Osteoblast (primary cell): ENCODE measurements around the gene MBD5. TPM values are rescaled to one million over a fixed set of nuclear protein-coding genes. Genes with fewer than 3 reads are reported as not detected.

Experiments used
- DNase-seq: peaks from one replicate; pipeline ENCODE4 v3.0.0; 2011; ENCODE audit warnings: low spot score, mixed read lengths; ENCODE audit not compliant: insufficient read length; ENCODE audit errors: missing footprints
- H2AFZ ChIP-seq: 2 replicates; pipeline ENCODE4 v1.6.0; 2011; ENCODE audit warnings: mild to moderate bottlenecking, low read length
- H3K27ac ChIP-seq: 2 replicates; pipeline ENCODE4 v1.5.1; 2011; ENCODE audit warnings: mild to moderate bottlenecking, low read depth, low read length, moderate library complexity
- H3K27me3 ChIP-seq: 2 replicates; pipeline ENCODE4 v1.6.0; 2012; ENCODE audit warnings: mild to moderate bottlenecking, control low read depth, inconsistent platforms, low read length, moderate library complexity; ENCODE audit not compliant: insufficient read depth
- H3K36me3 ChIP-seq: 2 replicates; pipeline ENCODE4 v1.5.1; 2011; ENCODE audit warnings: mild to moderate bottlenecking, low read length, control low read depth, moderate library complexity; ENCODE audit not compliant: insufficient read depth
- H3K4me1 ChIP-seq: 2 replicates; pipeline ENCODE4 v1.5.1; 2011; ENCODE audit warnings: mild to moderate bottlenecking, low read length, control low read depth, moderate library complexity; ENCODE audit not compliant: insufficient read depth
- H3K4me2 ChIP-seq: 2 replicates; pipeline ENCODE4 v1.6.0; 2011; ENCODE audit warnings: mild to moderate bottlenecking, low read length; ENCODE audit not compliant: insufficient read depth
- H3K4me3 ChIP-seq: fragments of 200-600 bp; sonication (generic); 3 replicates; pipeline ENCODE4 v1.5.1; 2012; ENCODE audit warnings: mild to moderate bottlenecking, low read length, inconsistent platforms; ENCODE audit not compliant: insufficient read depth
- H3K79me2 ChIP-seq: 2 replicates; pipeline ENCODE4 v1.6.0; 2012; ENCODE audit warnings: mild to moderate bottlenecking, low read length, control low read depth, inconsistent platforms; ENCODE audit not compliant: insufficient read depth
- H3K9me3 ChIP-seq: 2 replicates; pipeline ENCODE4 v1.5.1; 2011; ENCODE audit warnings: low read depth, low read length, control low read depth
- H4K20me1 ChIP-seq: 2 replicates; pipeline ENCODE4 v1.6.0; 2012; ENCODE audit warnings: mild to moderate bottlenecking, low read length, control low read depth; ENCODE audit not compliant: insufficient read depth
- CTCF ChIP-seq: IDR thresholded peaks from 2 replicates; pipeline ENCODE4 v1.5.1; 2011; ENCODE audit warnings: mild to moderate bottlenecking, low read depth, low read length, moderate library complexity; ENCODE audit errors: extremely low read depth
- total RNA-seq: library from RNA; depleted of rRNA; stranded (reverse); fragments of >200 nt; gene quantifications from 2 replicates; pipeline ENCODE4 v1.2.3, GENCODE V29; 2012

Gene MBD5
- total RNA-seq, 1 donor = 22.4 TPM

- H4K20me1 ChIP-seq = no peaks in the 10 kb centered on the region
- H3K27ac ChIP-seq = no peak overlapping the region
- no peak overlapping the region for H3K4me2 ChIP-seq
- no peaks in the 10 kb centered on the region for H3K4me1 ChIP-seq
- DNase-seq = no peak
- TF ChIP-seq CTCF = no peak
- no peaks in the 10 kb centered on the region for H3K79me2 ChIP-seq
- H3K9me3 ChIP-seq = peaks cover 5% of the 10 kb centered on the region
- no peaks in the 10 kb centered on the region for H3K27me3 ChIP-seq
- H2AFZ ChIP-seq = no peak overlapping the region
- H3K36me3 ChIP-seq = peaks cover 11% of the 10 kb centered on the region
- no peak overlapping the region for H3K4me3 ChIP-seq
Observed at GRCh38 chr2:148238561-148238960, 217.7 kb downstream of the MBD5 start.

GRCh38 chr2:148240838-148241237, 219.9 kb downstream of the MBD5 start:
- TF ChIP-seq CTCF = no peak
- Histone ChIP-seq H3K4me3 (no peak overlapping the region), H2AFZ (no peak overlapping the region), H3K4me2 (no peak overlapping the region), H3K36me3 (peaks cover 11% of the 10 kb centered on the region), H4K20me1 (no peaks in the 10 kb centered on the region), H3K9me3 (peaks cover 5% of the 10 kb centered on the region), H3K27ac (no peak overlapping the region), H3K27me3 (no peaks in the 10 kb centered on the region), H3K79me2 (no peaks in the 10 kb centered on the region), H3K4me1 (peaks cover 9% of the 10 kb centered on the region)
- no peak for DNase-seq

- Histone ChIP-seq H3K27me3 (no peaks in the 10 kb centered on the region), H3K4me3 (no peak overlapping the region), H3K36me3 (no peaks in the 10 kb centered on the region), H2AFZ (no peak overlapping the region), H3K27ac (peak overlapping the region; percentile 34), H4K20me1 (peaks cover 3% of the 10 kb centered on the region), H3K79me2 (no peaks in the 10 kb centered on the region), H3K4me1 (peaks cover 9% of the 10 kb centered on the region), H3K9me3 (no peaks in the 10 kb centered on the region), H3K4me2 (peak overlapping the region; percentile 48)
- TF ChIP-seq CTCF = no peak
- no peak for DNase-seq
Observed at GRCh38 chr2:148244593-148245292, 223.9 kb downstream of the MBD5 start.

GRCh38 chr2:148251993-148252392, 231.1 kb downstream of the MBD5 start:
- Histone ChIP-seq H3K79me2 (no peaks in the 10 kb centered on the region), H3K9me3 (no peaks in the 10 kb centered on the region), H3K27me3 (no peaks in the 10 kb centered on the region), H2AFZ (no peak overlapping the region), H3K4me2 (no peak overlapping the region), H3K4me3 (no peak overlapping the region), H4K20me1 (peaks cover 3% of the 10 kb centered on the region), H3K4me1 (no peaks in the 10 kb centered on the region), H3K27ac (no peak overlapping the region), H3K36me3 (no peaks in the 10 kb centered on the region)
- no peak for DNase-seq
- no peak for TF ChIP-seq CTCF
